GM18867 (cell line): ENCODE data around the gene NFU1.

Experiments used
- ATAC-seq: cut with Tn5 transposase; IDR thresholded peaks from one replicate; pipeline ENCODE4 v1.9.1; 2021; ENCODE audit warnings: mild to moderate bottlenecking, moderate library complexity; ENCODE audit not compliant: unreplicated experiment

NFU1 gene

GRCh38 chr2:69353360-69353759, 83.9 kb downstream of the NFU1 start:
- no peak for ATAC-seq

GRCh38 chr2:69348781-69349180, 88.5 kb downstream of the NFU1 start:
- ATAC-seq: no peak
